Sigmoid colon (tissue), 4 donors: ENCODE measurements around the gene CDKAL1.

ENCODE experiments used
- EP300 ChIP-seq, 4 donors: sonication (generic); formaldehyde crosslinking; IDR thresholded peaks; one replicate each; pipeline ENCODE4 v1.6.1; 2017; ENCODE audit warnings: antibody characterized with exemption in 4 of 4
- POLR2A ChIP-seq, 2 donors: fragments of 450-650 bp; IDR thresholded peaks; one replicate each; pipeline ENCODE4 v1.6.1; 2016; ENCODE audit warnings: antibody characterized with exemption in 2 of 2, mild to moderate bottlenecking in 2 of 2, moderate library complexity in 2 of 2
- POLR2AphosphoS5 ChIP-seq, 4 donors: sonication (generic); formaldehyde crosslinking; IDR thresholded peaks; one replicate each; pipeline ENCODE4 v1.6.1; 2017; ENCODE audit warnings: antibody characterized with exemption in 4 of 4
- TF ChIP-seq, protein P1 (sequence below), 4 experiments: fragments of 450-650 bp in 3 of 4; fragments of 200-600 bp in 1 of 4; IDR thresholded peaks; one replicate each; pipeline ENCODE4 v1.5.1; 2016 to 2019; ENCODE audit warnings: antibody characterized with exemption in 4 of 4, mild to moderate bottlenecking in 3 of 4, moderate library complexity in 2 of 4

GRCh38 chr6:20979076-20979475 lies 444.8 kb downstream of the CDKAL1 start:
- TF ChIP-seq, protein P1, sequence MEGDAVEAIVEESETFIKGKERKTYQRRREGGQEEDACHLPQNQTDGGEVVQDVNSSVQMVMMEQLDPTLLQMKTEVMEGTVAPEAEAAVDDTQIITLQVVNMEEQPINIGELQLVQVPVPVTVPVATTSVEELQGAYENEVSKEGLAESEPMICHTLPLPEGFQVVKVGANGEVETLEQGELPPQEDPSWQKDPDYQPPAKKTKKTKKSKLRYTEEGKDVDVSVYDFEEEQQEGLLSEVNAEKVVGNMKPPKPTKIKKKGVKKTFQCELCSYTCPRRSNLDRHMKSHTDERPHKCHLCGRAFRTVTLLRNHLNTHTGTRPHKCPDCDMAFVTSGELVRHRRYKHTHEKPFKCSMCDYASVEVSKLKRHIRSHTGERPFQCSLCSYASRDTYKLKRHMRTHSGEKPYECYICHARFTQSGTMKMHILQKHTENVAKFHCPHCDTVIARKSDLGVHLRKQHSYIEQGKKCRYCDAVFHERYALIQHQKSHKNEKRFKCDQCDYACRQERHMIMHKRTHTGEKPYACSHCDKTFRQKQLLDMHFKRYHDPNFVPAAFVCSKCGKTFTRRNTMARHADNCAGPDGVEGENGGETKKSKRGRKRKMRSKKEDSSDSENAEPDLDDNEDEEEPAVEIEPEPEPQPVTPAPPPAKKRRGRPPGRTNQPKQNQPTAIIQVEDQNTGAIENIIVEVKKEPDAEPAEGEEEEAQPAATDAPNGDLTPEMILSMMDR (IDR thresholded peaks at IDR 0.05) = no peak
- TF ChIP-seq EP300 (IDR thresholded peaks at IDR 0.05) (no peak), POLR2A (IDR thresholded peaks at IDR 0.05) (no peak), POLR2AphosphoS5 (IDR thresholded peaks at IDR 0.05) (no peak)
